COR-L47 (cell line): ENCODE data around the gene C10orf90.

Experiments
- DNase-seq: peaks from one replicate; lab custom pipeline; 2025; lab: John Stamatoyannopoulos, UW

C10orf90 gene

DNA sequence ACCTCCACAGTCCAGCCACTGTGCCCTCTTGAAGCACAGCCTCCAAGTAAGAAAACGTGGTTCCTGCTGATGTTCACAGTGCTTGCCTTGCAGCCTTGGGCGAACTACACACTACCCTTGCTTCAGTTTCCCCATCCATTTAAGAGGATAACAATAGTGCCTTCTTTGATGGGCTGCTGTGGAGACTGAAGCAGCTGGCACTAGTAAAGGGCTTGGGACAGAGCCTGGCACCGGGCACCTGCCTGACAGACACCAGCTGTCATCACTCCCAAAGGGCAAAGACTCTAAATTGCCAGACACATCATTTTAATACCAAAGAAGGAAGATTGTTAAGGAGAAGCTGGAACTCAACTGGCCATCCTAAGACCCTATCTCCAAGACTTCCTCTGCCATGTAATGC, 3.1 kb upstream of the C10orf90 start:
- no peak for DNase-seq

DNA sequence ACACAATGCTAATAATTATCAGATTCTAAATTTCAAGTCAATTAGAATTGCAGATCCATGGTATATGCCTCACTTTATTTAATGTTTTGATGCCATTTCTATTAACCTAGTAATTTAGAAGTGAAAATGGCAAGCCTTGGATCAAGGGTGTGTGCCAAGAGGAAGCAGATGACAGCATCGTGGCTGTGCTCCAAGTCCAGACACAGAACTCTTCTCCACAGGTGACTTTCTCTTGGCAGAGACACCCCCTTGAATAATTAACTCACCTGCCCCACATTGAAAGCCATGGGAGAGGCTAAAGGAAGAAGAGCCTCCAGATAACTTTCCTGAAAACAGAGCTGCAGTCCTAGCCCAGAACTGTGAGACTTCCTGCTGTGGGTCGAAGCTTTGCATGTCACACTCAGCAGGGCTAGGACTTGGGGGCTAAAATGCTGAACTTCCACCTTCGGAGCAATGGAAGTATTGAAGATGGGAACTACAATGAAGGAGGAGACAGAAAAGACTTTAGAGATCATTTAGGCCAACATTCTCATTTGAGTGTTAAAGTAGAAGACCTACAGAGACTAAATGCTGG, 996 bp upstream of the C10orf90 start:
- no peak for DNase-seq

DNA sequence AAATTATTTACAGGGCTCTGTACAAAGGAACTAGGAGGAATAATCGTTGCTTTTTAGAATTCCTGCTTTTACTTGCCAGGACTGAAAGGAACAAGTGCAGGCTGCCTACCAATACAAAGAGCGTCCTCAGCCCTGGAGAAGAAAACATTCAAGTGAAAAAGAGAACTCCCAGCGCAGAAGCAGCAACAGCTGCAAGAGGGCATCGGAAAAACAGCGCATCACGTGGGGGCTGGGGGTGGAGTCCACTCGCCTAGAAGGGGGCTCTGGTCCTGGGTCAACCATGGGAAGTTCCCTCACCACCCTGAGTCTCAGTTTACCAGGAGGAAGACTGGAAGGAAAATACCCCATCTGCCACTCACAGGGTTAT, 385 bp upstream of the C10orf90 start:
- no peak for DNase-seq

DNA sequence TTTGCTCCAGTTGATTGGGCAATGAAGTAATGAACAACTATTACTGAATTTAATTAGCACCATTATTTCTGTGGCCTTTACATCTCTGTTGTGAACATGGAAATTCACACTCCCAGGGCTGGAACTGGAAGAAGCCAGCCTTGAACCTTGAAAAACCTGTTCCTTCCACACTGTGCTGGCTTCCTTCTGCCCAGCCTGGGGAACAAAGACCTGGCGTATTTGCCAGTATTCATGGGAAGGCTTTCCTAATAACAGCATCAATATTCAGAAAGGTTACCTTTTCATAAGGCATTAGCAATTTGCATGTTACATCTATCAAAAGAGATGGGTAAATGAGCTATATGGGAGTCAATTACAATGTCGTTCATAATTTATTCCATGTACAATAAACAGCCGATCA, 1.3 kb downstream of the C10orf90 start:
- no peak for DNase-seq

DNA sequence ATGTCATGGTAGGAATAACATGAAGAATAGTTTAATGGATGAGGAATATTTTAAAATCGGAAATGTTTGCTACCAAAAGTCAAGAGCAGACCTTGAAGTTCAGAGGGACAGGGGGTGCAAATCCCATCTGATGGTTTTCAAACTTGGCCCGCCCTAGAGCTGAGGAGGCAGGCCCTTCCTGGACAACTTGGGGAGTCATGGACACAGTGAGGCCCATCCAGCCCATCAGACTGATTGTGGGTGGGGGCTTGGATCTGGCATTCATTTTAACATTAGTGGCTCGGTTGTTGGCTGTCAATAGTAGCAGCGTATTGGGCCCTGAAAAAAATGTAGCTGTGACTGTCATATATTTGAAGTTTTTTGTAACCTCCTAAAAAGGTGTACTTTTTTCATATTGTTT, 2.0 kb downstream of the C10orf90 start:
- DNase-seq, result no peak

DNA sequence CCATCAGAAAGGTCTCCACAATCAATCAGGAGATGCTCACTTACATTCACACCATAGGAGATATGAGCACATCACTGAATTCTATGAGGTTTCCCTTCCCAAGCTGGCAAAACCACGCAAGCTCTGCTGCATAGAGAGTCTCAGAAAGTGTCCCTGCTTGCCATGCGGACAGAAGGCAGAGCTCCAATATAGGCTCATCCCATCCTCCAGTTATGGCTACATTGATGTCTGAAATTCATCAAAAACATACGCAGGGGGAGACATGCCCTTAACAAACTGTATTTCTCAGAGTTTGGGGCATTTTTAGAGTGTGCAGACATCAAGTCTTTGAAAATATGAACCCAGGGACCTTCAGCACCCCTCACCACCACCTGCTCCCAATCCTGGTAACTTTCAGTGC, 2.9 kb downstream of the C10orf90 start:
- no peak for DNase-seq

DNA sequence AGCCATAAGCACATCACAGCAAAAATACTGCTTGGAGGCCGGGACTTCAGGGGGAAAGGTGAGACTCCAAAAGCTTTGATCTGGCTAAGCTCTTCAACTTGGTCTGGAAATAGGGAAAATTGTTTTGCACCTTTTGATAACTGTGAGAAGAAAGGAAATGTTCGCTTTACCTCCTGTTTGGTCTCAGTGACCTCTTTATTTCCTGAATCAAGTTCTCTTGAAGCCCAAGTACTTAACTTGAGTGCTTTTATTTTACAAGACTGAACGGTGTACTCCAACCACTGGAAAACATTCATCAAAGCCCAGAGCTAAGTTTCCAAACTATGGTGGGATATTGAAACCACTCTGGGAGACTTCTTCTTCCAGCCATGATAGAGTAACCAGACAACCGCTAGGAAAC, 5.3 kb downstream of the C10orf90 start:
- DNase-seq, result no peak

DNA sequence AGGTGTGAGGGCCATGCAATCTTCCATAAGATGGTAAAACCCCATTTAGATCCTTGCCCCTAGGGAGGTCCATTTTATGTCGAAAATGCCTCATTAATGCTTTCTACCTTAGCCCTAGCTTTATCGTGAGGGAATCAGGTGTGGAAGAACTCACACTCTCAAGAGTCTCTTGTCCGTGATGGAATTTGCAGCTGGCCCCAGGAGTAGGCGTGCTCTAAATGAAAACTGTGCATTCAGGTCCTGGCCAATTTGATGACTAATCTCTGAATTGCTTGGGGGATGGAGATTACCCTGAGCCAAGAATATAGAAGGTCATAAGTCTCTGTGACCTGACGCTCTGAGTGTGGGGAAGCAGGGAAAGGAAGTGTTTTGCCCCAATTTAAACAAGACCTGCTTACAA, 6.6 kb downstream of the C10orf90 start:
- DNase-seq, result no peak

DNA sequence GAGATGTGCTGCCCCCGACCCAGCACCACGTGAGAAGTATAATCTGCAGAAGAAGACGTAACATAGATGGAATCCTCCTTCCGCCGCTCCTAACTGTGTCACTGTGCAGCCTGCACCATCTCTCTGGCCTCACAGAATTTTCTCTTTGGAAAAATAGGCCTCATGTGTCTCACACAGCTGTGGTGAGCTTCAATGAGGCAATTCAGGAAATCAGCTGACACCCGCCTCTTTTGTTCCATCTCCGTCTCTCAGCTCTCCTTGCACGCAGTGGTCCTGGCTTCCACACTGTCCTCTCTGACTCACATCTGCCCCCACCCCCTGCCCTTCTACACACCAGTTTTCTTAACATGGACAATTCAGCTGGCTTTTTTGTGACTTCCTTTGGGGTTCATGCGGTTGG, 7.2 kb downstream of the C10orf90 start:
- DNase-seq, result no peak

DNA sequence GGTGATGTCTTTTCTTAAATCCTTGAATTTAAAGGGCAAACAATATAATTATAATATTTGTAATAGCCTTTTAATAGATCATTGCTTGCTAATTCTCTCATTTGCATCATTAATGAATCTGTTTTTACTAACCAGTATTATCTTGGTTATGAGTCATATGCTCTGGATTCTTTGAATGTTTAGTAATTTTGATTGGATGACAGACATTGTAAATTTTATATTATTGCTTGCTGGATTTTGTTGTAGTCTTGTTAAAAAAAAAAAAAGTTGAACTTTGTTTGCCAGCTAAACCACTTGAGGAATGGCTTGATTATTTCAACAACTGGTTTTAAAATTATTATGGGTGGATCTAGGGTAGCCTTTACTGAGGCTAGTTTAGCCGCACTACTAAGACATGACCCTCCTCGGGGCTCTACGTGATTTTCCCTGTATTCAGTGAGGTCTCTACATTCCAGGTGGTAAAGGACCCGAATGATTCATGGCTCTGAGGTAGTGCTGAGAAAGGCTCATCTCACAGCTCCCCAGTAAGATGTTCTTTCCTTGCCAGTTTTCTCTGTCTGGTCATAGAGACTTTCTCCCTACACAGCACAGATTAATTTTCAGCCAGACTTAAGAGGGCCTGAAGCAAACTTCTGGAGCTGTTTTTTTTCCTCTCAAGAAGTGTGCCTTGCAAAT, 8.5 kb downstream of the C10orf90 start:
- no peak for DNase-seq

DNA sequence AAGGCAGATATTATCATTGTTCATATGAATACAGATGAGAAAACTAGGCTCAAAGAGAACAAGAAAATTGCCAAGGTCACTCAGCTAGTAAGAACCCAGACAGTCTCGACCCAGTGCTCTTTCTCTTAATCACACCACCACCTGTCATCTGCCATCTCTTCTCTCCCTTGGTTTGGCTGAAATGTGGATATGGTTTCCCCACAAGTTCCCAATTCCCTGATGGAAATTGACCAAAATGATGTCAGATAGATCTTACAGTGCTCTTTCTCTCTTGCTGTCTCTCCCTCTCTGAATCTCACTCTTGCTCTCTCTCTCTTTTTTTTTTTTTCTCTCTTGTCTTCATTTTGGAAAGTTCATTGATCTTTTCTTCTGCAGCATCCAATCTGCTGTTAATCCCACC, 9.1 kb downstream of the C10orf90 start:
- DNase-seq, result no peak

DNA sequence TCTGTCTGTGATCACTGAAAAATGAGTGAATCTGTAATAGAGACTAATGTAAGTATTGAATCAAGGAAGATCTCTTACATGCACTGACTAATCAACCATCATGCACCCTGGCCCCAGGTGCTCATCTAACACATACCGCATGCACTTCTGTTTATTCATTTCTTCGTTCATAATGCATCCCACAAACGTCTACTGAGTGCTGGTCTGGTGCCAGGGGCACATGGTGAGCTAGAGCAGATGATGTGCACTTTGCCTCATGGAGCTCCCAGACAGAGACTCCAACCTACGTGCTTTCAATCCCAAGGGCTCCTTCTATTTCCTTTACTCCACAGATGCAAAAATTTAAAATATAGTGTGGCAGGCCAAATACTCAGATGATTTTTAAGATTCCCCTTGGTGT, 10.7 kb downstream of the C10orf90 start:
- no peak for DNase-seq

DNA sequence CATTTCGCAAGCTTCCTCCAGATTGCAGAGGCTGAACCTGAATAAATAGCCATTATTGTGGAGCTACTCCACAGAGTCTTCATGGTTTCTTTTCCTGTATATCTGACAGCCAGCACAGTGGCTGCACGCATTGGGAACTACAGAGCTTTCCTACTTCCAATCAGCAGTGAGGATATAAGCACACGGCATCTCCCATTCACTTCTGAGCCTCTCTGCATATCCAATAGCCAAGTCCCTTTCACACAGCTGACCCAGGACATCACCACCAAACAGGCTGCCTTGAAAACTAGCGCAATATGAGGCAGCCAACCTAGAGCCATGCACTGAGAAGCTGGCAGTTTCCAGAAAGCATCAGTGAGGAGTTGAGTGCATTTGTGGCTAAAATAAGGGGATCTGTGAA, 11.6 kb downstream of the C10orf90 start:
- no peak for DNase-seq

DNA sequence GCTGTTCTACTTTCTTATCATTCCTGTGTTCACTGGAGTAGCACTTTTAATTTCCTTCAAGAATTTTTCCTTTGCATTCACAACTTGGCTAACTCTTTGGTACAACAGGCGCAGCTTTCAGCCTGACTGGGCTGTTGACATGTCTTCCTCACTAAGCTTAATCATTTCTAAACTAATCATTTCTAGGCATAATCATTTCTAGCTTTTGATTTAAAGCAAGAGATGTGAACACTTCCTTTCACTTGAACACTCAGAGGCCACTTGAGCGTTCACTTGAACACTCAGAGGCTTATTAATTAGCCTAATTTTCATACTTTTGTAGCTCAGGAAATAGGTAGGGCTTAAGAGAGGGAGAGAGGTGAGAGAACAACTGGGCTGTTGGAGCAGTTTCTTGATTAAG, 15.9 kb downstream of the C10orf90 start:
- no peak for DNase-seq

DNA sequence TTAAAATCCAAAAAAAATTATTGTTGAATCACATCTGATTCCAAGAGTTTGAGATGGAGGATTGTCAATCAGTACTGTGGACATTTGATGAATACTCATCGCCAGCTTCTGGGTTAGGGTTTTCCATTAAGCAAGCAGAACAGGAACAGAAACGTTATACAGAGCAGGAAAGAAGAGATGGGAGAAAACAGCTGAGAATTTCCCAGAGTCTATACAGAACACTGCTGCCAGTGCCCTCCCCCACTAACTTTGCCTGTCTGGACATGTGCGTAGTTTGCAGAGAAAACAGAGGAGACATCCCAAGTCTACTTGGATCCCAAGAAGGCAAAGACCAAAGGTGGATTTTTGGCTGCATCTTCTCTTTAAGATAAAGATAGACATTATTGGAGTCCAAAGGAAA, 19.0 kb downstream of the C10orf90 start:
- no peak for DNase-seq

DNA sequence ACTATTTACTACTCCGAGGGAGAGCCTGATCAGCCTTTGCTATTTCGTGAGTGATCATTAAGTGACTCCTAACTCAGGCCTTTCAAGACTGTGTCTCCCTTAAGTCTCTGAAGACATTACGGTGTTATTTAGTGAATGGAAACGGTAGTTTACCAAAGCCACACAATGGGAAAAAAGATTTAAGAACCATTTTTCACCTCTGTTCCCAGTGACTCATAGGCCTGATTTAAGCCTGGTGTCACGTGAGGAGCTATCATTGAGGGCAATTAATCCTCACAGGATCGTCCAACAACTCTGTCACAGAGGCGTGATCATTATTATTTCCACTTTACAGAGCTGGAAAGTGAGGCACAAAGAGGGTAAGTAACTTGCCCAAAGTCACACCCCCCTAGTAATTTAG, 20.3 kb downstream of the C10orf90 start:
- DNase-seq, result no peak

DNA sequence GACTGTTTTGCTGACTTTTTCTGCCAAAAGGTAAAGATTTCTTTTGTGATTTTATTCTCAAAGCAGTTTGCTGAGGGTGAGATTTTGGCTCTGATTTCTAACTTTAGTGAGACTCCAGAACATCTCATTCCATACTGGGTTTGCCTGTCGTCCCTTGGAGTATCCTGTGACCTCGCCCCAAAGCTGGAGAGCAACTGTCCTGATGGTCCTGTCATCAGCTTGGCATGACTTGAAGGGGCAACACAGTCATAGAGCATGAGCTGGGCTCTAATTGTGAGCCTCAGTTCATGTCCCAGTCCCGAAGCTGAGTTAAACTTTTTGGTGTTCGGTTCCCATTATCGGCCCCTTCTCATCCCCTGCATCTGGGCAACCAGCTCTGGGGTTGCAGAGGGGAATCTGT, 23.4 kb downstream of the C10orf90 start:
- no peak for DNase-seq

DNA sequence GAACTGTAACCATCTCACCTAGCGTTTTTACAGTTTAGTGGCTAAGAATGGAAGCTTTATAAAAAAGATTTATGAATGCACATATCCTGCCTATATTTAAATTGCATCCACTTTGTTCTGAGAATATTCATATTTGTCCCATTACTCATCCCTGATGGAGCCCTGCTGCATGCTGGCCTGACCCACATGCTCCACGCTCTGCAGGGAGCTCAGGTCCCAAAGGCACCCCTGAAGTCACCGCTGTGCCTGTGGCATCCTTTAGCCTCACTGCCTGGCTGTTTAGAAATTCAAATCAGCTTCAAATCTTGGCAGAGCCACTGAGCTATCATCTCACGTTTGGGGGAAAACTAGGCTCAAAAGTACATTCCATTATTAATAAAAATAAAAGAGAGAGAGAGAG, 24.4 kb downstream of the C10orf90 start:
- DNase-seq, result no peak

DNA sequence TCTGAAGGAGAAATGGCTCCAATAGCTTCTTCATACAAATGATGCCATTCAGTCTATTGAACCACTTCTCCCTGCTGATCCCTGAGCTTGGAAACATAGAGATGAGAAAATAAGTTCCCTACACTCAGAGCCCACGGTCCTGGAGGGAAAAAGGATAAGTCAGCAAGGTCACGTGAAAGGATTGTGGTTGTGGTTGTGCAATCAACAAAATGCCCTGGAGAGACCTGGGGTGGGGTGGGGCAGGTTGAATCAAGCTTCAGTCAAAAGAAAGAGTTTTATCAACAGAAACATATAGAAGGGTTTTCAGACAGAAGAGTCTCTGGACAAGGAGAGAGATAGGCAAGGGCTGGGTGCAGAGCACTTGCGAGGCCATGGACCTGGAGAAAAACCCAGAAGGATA, 30.1 kb downstream of the C10orf90 start:
- DNase-seq, result no peak

DNA sequence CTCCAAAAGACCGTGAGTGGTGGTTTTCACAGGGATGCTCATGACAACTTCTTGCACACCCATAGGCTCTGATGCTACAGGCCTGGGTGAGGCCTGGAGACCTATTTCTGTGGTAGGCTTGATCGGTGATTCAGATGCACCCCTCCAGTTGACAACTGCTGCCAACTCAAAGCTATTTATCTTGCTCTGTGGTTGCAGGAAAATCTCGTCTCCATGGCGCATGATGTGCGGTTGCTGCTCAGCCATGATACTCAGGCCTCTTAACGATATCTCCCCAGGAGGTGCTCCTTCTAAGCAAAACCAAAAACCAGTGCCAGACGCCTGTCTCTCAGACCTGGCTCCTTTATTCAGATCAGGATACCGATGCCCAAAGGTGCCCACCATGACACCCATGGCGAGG, 31.4 kb downstream of the C10orf90 start:
- no peak for DNase-seq

DNA sequence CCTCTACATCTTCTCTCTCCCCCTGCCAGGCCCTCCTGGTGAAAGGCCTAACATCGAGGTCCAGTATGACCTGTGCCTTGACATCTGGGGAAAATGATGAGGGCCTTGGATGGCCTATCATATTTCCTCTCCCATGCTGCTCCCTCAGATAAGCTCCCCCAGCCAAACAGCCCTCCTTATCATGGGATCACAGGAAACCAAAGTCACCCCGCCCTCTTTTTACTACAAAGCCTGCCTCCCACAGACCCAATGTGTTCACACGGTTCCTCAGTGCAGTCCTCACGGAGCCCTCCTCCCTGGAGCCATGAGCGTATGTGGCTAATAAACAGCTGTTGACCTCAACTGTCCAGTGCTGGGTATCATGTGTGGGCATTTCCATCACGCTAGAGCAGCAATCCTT, 32.0 kb downstream of the C10orf90 start:
- no peak for DNase-seq

DNA sequence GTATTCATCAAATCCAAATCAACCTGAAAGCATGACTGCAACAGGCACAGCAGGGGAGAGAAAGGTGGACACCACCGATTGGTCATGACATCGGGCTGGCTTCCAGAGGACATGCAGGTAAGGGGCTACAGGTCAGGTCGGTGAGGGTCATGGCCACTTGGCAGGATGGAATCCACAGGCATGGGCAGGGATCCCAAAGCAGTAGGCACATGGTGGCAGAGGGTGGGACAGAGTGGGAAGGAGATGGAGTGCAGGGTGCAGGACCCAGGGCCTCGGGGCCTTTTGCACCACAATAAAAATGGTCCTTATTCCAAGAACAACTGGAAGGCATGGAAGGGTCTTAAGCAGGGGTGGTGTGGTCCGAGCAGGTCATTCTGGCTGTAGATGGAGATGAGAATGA, 33.0 kb downstream of the C10orf90 start:
- DNase-seq, result no peak

DNA sequence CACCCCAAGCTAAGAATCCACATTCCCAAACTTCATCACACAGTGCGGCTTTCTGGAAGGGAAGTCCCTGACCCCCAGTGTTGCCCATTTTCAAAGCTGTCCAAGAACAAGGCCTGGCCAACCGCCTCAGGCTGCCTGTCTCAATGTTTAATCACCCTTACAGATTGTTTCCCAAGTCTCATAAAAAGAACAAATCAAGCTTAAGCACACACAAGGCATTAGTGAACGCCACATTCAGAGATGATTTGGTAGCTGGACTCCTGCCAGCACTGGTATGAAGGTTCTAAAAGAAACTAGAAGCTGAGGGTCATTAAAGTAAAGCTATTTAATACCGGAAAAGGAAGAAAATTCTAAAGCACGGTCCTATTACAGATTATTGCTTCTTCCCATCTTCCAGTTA, 35.6 kb downstream of the C10orf90 start:
- DNase-seq, result no peak

DNA sequence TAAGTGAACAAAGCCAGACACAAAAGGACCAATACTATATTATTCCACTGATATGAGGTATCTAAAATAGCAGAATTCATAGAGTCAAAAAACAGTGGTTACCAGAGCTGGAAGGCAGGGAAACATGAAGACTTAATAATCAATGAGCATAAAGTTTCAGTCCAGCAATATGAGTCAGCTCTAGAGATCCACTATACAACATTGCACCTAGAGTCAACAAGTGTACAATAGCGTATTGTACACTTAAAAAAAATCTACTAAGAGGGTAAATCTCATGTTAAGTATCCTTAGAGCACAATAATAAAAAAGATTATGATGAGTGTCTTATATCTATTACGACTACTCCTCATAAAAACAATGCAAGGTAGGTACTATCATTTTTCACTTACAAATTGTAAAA, 36.1 kb downstream of the C10orf90 start:
- DNase-seq, result no peak

DNA sequence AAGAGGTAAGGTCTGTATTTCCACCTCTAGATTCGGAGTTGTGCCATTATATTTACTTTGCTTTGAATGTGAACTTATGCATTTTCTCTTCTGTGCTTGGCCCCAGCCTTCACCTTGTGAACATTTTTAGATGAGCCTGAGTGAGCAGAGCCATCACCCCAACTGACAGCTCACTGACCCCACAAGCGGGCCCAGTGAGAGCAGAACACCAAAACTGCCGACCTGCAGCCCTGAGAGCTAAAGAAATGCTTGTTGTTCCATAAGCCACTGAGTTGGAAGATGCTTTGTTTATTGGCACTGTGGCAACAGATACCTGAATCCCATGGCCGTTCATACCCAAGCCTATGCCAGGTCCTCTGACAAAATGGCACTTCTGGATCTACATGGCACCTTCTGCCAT, 37.8 kb downstream of the C10orf90 start:
- no peak for DNase-seq
